NOMO-1 (cell line): Measurements from ENCODE around the gene HEATR3.

Experiments
- DNase-seq, 2 experiments: peaks; one replicate each; lab custom pipeline; 2025; ENCODE audit not compliant: unreplicated experiment in 2 of 2; lab: John Stamatoyannopoulos, UW

HEATR3 gene

GRCh38 chr16:50152807-50153595, 87.2 kb downstream of the HEATR3 start, which contains the start of gene TENT4B:
Gene TENT4B (plus strand): TSS chr16:50153306. CDS start chr16:50153622, 316 bp downstream.
- DNase-seq = peak; percentile 66 to 77

- peak; percentile 22 to 39 for DNase-seq
These were observed 88.0 kb downstream of the HEATR3 start for GRCh38 chr16:50153596-50154419.

GRCh38 chr16:50154420-50154950, 88.7 kb downstream of the HEATR3 start:
- DNase-seq = no peak

GRCh38 chr16:50155925-50156324, 90.2 kb downstream of the HEATR3 start:
- DNase-seq = no peak
